ENCODE measurements around the gene SMAD3. TPM values are rescaled to one million over a fixed set of nuclear protein-coding genes. Genes with fewer than 3 reads are reported as not detected.
A peak's percentile ranks its signal among the peaks of the same experiment; 100 is the strongest.

The SMAD3 gene
- total RNA-seq, 1 experiment from 2014 or later, result 99.5 TPM

DNA sequence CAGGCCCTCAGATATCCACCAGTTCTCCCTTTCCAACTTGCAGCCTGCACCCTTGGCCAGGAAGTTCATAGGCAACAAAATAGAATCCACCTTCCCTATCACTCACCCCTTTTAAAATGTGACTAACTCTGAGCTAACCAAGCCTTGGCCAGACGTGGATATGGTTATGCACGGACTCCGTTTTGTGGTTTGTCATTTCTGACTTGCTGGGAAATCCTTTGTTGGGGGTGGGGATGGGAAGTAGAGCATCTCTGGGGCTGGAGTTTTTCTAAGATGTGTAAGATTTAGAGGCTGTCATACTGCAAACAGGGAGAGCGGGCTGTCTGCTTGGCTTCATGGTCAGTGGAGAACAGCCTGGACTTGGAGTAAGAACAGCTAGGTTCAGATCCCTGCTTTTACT, 62.6 kb downstream of the SMAD3 start:
- Histone ChIP-seq H3K4me2 (peak overlapping the region; percentile 94), H3K79me2 (ENCODE audit: low read depth) (peaks cover 91% of the 10 kb centered on the region), H3K4me1 (replicated peaks; ENCODE audit: insufficient read depth) (peaks cover 83% of the 10 kb centered on the region), H3K9me3 (ENCODE audit: insufficient read depth, low read depth) (no peaks in the 10 kb centered on the region), H3K27me3 (ENCODE audit: insufficient read depth, low read depth) (no peaks in the 10 kb centered on the region), H3K9me2 (ENCODE audit: insufficient read depth) (no peaks in the 10 kb centered on the region), H3K27ac (peak overlapping the region; percentile 98), H3K4me3 (peak overlapping the region; percentile 43; the same call in 1 of the 2 replicates), H2AFZ (no peak overlapping the region), H3F3A (ENCODE audit: insufficient read depth, low read depth) (peaks cover 59% of the 10 kb centered on the region), H4K20me1 (ENCODE audit: insufficient read depth) (no peaks in the 10 kb centered on the region; the same call in 1 of the 2 replicates), H3K36me3 (ENCODE audit: low read depth) (peaks cover 24% of the 10 kb centered on the region)
- no TSS peak for BruUV-seq (replicated peaks)
- intact Hi-C loops (cut with micrococcal nuclease; ENCODE audit: unreplicated experiment), result loop anchor here (1.0 to 10.0 kb wide), 4 partner anchors 19 to 707 kb away; partner anchors contain the start of gene SMAD3
- DNase-seq, result peak; percentile 48 to 75
- POLR2A ChIA-PET (ENCODE audit: unreplicated experiment), result interaction anchor here (0.5 to 0.6 kb wide), 2 partner anchors 54 to 55 kb away, joined by 6 to 9 read pairs; no protein-coding TSS in a partner anchor
- no peak for TF ChIP-seq EZH2 (IDR thresholded peaks at IDR 0.05; ENCODE audit: low read depth)
- TF ChIP-seq, protein P1, sequence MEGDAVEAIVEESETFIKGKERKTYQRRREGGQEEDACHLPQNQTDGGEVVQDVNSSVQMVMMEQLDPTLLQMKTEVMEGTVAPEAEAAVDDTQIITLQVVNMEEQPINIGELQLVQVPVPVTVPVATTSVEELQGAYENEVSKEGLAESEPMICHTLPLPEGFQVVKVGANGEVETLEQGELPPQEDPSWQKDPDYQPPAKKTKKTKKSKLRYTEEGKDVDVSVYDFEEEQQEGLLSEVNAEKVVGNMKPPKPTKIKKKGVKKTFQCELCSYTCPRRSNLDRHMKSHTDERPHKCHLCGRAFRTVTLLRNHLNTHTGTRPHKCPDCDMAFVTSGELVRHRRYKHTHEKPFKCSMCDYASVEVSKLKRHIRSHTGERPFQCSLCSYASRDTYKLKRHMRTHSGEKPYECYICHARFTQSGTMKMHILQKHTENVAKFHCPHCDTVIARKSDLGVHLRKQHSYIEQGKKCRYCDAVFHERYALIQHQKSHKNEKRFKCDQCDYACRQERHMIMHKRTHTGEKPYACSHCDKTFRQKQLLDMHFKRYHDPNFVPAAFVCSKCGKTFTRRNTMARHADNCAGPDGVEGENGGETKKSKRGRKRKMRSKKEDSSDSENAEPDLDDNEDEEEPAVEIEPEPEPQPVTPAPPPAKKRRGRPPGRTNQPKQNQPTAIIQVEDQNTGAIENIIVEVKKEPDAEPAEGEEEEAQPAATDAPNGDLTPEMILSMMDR (conservative IDR thresholded peaks at IDR 0.05), result no peak
- CTCF ChIA-PET, result no interaction called here

DNA sequence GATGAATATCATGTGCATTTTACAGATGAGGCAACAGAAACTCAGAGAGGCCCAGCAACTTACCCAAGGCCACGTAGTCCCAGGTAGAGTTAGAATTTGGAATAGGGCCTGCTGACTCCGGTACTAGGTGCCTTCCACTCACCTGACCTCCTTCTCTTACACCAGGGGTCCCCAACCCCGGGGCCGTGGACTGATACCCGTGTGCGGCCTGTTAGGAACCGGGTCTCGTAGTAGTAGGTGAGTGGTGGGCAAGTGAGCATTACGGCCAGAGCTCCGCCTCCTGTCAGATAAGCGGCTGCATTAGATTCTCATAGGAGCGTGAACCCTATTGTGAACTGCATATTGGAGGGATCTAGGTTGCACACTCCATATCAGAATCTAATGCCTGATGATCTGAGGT, 64.8 kb downstream of the SMAD3 start:
- H3K4me1 ChIP-seq (replicated peaks; ENCODE audit: insufficient read depth), result peaks cover 84% of the 10 kb centered on the region
- H3K4me3 ChIP-seq, result no peak overlapping the region
- no peaks in the 10 kb centered on the region for H3K27me3 ChIP-seq (ENCODE audit: insufficient read depth, low read depth)
- no peaks in the 10 kb centered on the region for H3K9me2 ChIP-seq (ENCODE audit: insufficient read depth)
- no peak for TF ChIP-seq EZH2 (IDR thresholded peaks at IDR 0.05; ENCODE audit: low read depth)
- TF ChIP-seq, protein P1 (conservative IDR thresholded peaks at IDR 0.05), result no peak
- DNase-seq, result no peak
- H2AFZ ChIP-seq, result no peak overlapping the region
- CTCF ChIA-PET, result no interaction called here
- intact Hi-C loops (cut with micrococcal nuclease; ENCODE audit: unreplicated experiment), result no loop called here
- no peaks in the 10 kb centered on the region for H3K9me3 ChIP-seq (ENCODE audit: insufficient read depth, low read depth)
- H3K36me3 ChIP-seq (ENCODE audit: low read depth), result peaks cover 24% of the 10 kb centered on the region
- BruUV-seq (replicated peaks), result no TSS peak
- POLR2A ChIA-PET (ENCODE audit: unreplicated experiment), result no interaction called here
- H3K79me2 ChIP-seq (ENCODE audit: low read depth), result peaks cover 92% of the 10 kb centered on the region
- no peaks in the 10 kb centered on the region; the same call in none of the 2 replicates for H4K20me1 ChIP-seq (ENCODE audit: insufficient read depth)
- H3F3A ChIP-seq (ENCODE audit: insufficient read depth, low read depth), result peaks cover 42% of the 10 kb centered on the region
- no peak overlapping the region for H3K27ac ChIP-seq
- no peak overlapping the region for H3K4me2 ChIP-seq

DNA sequence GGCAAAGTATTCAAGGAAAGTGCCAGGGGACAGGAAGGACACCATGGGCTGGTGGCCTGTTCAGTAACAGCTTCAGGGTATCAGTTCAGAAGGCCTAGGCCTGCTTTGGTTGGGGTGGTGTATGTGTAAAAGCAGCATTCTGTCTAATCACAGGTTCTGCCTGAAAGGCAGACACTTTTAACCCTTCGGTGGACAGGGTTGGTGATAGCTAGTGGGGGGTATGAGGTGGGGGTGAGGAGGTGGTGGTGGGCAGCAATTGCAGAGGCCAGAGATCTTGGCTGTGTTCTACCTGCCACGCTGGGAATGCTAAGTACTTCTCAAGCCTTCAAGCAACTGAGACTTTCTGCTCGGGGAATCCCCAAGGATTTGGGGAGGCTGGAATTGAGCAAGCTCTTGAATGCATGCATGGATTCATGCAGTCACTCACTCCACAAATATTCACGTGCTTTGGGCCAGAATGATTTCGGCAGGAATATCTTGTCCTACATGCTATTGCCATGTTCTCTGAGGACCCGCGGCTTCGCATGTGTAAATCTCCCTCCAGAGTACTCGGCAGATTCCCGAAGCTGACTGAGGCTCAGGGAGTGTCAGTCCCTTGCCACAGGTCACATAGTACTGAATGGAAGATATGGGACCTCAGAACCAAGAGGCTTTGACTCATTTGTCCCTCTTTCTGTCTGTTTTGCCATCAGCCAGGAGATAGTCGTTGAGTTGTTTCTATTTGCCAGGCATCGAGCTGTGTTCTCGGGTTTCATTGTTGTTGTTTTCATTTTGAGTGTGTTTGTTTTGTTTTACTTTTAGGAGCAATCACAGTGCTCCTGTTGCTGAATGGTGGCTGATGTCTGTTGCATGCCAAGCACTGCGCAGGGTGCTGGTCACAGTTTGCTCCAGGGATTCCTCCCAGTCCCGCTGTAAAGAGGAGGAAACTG, 65.5 kb downstream of the SMAD3 start:
- intact Hi-C loops (cut with micrococcal nuclease; ENCODE audit: unreplicated experiment), result no loop called here
- Histone ChIP-seq H3K4me3 (no peak overlapping the region), H3F3A (ENCODE audit: insufficient read depth, low read depth) (peaks cover 37% of the 10 kb centered on the region), H2AFZ (no peak overlapping the region), H3K9me2 (ENCODE audit: insufficient read depth) (no peaks in the 10 kb centered on the region), H3K27me3 (ENCODE audit: insufficient read depth, low read depth) (no peaks in the 10 kb centered on the region), H4K20me1 (ENCODE audit: insufficient read depth) (no peaks in the 10 kb centered on the region; the same call in none of the 2 replicates), H3K9me3 (ENCODE audit: insufficient read depth, low read depth) (no peaks in the 10 kb centered on the region), H3K36me3 (ENCODE audit: low read depth) (peaks cover 22% of the 10 kb centered on the region), H3K4me2 (no peak overlapping the region), H3K79me2 (ENCODE audit: low read depth) (peaks cover 97% of the 10 kb centered on the region), H3K4me1 (replicated peaks; ENCODE audit: insufficient read depth) (peaks cover 81% of the 10 kb centered on the region), H3K27ac (no peak overlapping the region)
- DNase-seq, result no peak
- ChIA-PET CTCF (no interaction called here), POLR2A (ENCODE audit: unreplicated experiment) (interaction anchor here (0.6 kb wide), 1 partner anchor 65 kb away, joined by 22 read pairs; no protein-coding TSS in a partner anchor)
- no TSS peak for BruUV-seq (replicated peaks)
- TF ChIP-seq, protein P1 (conservative IDR thresholded peaks at IDR 0.05), result no peak
- TF ChIP-seq EZH2 (IDR thresholded peaks at IDR 0.05; ENCODE audit: low read depth), result no peak

All from PC-9 (cell line).